ENCODE results near the gene KCNJ6.
"Not testable (repeated sequence)": the region's sequence is repeated elsewhere in the genome, so short reads cannot be mapped to it uniquely, and the experiment has no call there.

KCNJ6 gene

GRCh38 chr21:37587635-37588177 lies 328.6 kb downstream of the KCNJ6 start:
- no peak for TF ChIP-seq CTCF (IDR thresholded peaks at IDR 0.05; ENCODE audit: low read length, missing control alignments)
- no peak overlapping the region for H3K4me3 ChIP-seq (replicated peaks; ENCODE audit: low read depth, low read length)
- DNase-seq (ENCODE audit: low read depth): no peak

- no peak for TF ChIP-seq CTCF (IDR thresholded peaks at IDR 0.05; ENCODE audit: low read length, missing control alignments)
- H3K4me3 ChIP-seq (replicated peaks; ENCODE audit: low read depth, low read length): no peak overlapping the region
These were observed 329.1 kb downstream of the KCNJ6 start for GRCh38 chr21:37587203-37587602.

GRCh38 chr21:37582590-37582989 lies 333.7 kb downstream of the KCNJ6 start:
- peak; percentile 84 for DNase-seq (ENCODE audit: low read depth)
- TF ChIP-seq CTCF (IDR thresholded peaks at IDR 0.05; ENCODE audit: low read length, missing control alignments): peak; percentile 89
- no peak overlapping the region for H3K4me3 ChIP-seq (replicated peaks; ENCODE audit: low read depth, low read length)

More at GRCh38 chr21:37587203-37587602, 329.1 kb downstream of the KCNJ6 start:
- no peak for DNase-seq (ENCODE audit: low read depth)

GRCh38 chr21:37580666-37581065 lies 335.6 kb downstream of the KCNJ6 start:
- no peak for DNase-seq (ENCODE audit: low read depth)
- no peak overlapping the region for H3K4me3 ChIP-seq (replicated peaks; ENCODE audit: low read depth, low read length)
- no peak for TF ChIP-seq CTCF (IDR thresholded peaks at IDR 0.05; ENCODE audit: low read length, missing control alignments)

GRCh38 chr21:37579356-37579755 lies 336.9 kb downstream of the KCNJ6 start:
- TF ChIP-seq CTCF (IDR thresholded peaks at IDR 0.05; ENCODE audit: low read length, missing control alignments): no peak
- no peak for DNase-seq (ENCODE audit: low read depth)

GRCh38 chr21:37578471-37579126 lies 337.7 kb downstream of the KCNJ6 start:
- no peak for DNase-seq (ENCODE audit: low read depth)
- TF ChIP-seq CTCF (IDR thresholded peaks at IDR 0.05; ENCODE audit: low read length, missing control alignments): no peak
- H3K4me3 ChIP-seq (replicated peaks; ENCODE audit: low read depth, low read length): no peak overlapping the region

More at GRCh38 chr21:37579356-37579755, 336.9 kb downstream of the KCNJ6 start:
- H3K4me3 ChIP-seq (replicated peaks; ENCODE audit: low read depth, low read length): no peak overlapping the region

GRCh38 chr21:37576929-37577328 lies 339.3 kb downstream of the KCNJ6 start:
- DNase-seq (ENCODE audit: low read depth): not testable (repeated sequence)

More at GRCh38 chr21:37576929-37577328, 339.3 kb downstream of the KCNJ6 start:
- H3K4me3 ChIP-seq (replicated peaks; ENCODE audit: low read depth, low read length): not testable (repeated sequence)
